Right lobe of liver (tissue), 4 donors: ENCODE results near the gene ARAP3.

Experiments
- POLR2A ChIP-seq: fragments of 450-650 bp; IDR thresholded peaks from one replicate; pipeline ENCODE4 v1.6.1; 2017; ENCODE audit warnings: antibody characterized with exemption, mild to moderate bottlenecking
- TF ChIP-seq, protein P1 (sequence below), 4 donors: fragments of 200-600 bp in 3 of 4; fragments of 450-650 bp in 1 of 4; IDR thresholded peaks; one replicate each; pipeline versions ENCODE4 v1.5.1 to v1.8.0; 2016 to 2022; ENCODE audit warnings: antibody characterized with exemption in 4 of 4, mild to moderate bottlenecking in 2 of 4
- donor health status: DM: no; HTN: no; CAD: no.
- donor health status: DM: no; HTN: no; CAD: no.
- donor health status: DM: no; HTN: yes; CAD: no.

GRCh38 chr5:141662028-141662427 lies 20.0 kb downstream of the ARAP3 start:
- TF ChIP-seq, protein P1, sequence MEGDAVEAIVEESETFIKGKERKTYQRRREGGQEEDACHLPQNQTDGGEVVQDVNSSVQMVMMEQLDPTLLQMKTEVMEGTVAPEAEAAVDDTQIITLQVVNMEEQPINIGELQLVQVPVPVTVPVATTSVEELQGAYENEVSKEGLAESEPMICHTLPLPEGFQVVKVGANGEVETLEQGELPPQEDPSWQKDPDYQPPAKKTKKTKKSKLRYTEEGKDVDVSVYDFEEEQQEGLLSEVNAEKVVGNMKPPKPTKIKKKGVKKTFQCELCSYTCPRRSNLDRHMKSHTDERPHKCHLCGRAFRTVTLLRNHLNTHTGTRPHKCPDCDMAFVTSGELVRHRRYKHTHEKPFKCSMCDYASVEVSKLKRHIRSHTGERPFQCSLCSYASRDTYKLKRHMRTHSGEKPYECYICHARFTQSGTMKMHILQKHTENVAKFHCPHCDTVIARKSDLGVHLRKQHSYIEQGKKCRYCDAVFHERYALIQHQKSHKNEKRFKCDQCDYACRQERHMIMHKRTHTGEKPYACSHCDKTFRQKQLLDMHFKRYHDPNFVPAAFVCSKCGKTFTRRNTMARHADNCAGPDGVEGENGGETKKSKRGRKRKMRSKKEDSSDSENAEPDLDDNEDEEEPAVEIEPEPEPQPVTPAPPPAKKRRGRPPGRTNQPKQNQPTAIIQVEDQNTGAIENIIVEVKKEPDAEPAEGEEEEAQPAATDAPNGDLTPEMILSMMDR (IDR thresholded peaks at IDR 0.05), result no peak
- TF ChIP-seq POLR2A, result no peak
